HG03280 (cell line): Measurements from ENCODE around the gene PRRT1.
"Not testable (repeated sequence)": the region's sequence is repeated elsewhere in the genome, so short reads cannot be mapped to it uniquely, and the experiment has no call there.

Experiments
- ATAC-seq: cut with Tn5 transposase; IDR thresholded peaks from one replicate; pipeline ENCODE4 v1.9.1; 2021; ENCODE audit warnings: mild to moderate bottlenecking, moderate library complexity; ENCODE audit not compliant: unreplicated experiment

Gene PRRT1

DNA sequence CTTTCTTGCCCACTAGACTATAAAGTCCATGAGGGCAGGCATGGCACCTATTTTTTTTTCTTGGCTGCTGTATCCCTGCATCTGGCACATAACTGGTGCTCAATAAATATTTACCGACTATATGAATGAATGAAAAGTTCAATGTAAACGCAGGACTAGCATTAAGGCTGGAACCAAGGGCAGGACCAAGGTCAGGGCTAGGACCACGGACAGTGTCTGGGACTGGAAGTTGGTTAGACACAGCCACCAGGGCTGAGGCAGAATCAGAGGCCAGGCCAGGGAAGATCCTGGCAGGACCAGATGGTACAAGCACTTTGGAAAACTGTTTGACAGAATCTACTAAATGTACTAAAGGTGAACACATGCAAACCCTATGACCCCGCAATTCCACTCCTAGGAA is 46.3 kb downstream of the PRRT1 start:
- ATAC-seq: no peak

GRCh38 chr6:32102255-32102654 is 49.5 kb downstream of the PRRT1 start:
- ATAC-seq: no peak

- ATAC-seq: not testable (repeated sequence)
Measured at GRCh38 chr6:32100251-32100650, 51.5 kb downstream of the PRRT1 start.
